Adrenal gland (tissue), 5 donors: ENCODE data around the gene HS3ST2.

ENCODE experiments used
- POLR2A ChIP-seq, 2 donors: fragments of 450-650 bp; IDR thresholded peaks; one replicate each; pipeline ENCODE4 v1.6.1; 2017; ENCODE audit warnings: antibody characterized with exemption in 2 of 2, mild to moderate bottlenecking in 2 of 2, moderate library complexity in 1 of 2
- TF ChIP-seq, protein P1 (sequence below), 6 experiments: fragments of 450-650 bp in 4 of 6; fragments of 200-600 bp in 2 of 6; sonication (generic) in 1 of 6; IDR thresholded peaks; 1 replicate in 5 of 6; 2 replicates in 1 of 6; pipeline versions ENCODE4 v1.5.1 to v1.8.0; 2016 to 2021; ENCODE audit warnings: antibody characterized with exemption in 6 of 6, mild to moderate bottlenecking in 2 of 6, moderate library complexity in 1 of 6
- donor health status: DM: no; HTN: no; CAD: no.

DNA sequence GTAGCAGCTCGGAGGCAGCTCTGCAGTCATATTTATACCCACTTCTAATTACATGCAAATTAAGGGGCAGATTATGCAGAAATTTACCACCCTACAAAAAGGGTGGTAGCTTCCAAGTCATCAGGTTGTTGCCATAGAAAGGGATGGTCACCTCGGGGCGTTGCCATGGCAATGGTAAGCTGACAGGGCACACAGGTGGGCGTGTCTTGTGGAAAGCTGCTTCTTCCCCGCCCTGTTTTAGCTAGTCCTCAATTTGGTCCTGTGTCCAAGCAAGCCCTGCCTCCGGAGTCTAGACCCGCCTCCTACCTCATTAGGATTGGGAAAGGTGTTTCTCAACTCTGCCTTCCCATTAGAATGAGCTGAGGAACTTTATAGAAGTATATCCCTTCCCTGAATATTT is 98.7 kb downstream of the HS3ST2 start:
- TF ChIP-seq, protein P1, sequence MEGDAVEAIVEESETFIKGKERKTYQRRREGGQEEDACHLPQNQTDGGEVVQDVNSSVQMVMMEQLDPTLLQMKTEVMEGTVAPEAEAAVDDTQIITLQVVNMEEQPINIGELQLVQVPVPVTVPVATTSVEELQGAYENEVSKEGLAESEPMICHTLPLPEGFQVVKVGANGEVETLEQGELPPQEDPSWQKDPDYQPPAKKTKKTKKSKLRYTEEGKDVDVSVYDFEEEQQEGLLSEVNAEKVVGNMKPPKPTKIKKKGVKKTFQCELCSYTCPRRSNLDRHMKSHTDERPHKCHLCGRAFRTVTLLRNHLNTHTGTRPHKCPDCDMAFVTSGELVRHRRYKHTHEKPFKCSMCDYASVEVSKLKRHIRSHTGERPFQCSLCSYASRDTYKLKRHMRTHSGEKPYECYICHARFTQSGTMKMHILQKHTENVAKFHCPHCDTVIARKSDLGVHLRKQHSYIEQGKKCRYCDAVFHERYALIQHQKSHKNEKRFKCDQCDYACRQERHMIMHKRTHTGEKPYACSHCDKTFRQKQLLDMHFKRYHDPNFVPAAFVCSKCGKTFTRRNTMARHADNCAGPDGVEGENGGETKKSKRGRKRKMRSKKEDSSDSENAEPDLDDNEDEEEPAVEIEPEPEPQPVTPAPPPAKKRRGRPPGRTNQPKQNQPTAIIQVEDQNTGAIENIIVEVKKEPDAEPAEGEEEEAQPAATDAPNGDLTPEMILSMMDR (IDR thresholded peaks at IDR 0.05), result no peak
- no peak for TF ChIP-seq POLR2A (IDR thresholded peaks at IDR 0.05)
